HCT116 (cell line): ENCODE measurements around the gene CNTN5. TPM values are rescaled to one million over a fixed set of nuclear protein-coding genes. Genes with fewer than 3 reads are reported as not detected.

ENCODE experiments used
- ATAC-seq: fragments of 200-7000 bp; cut with Tn5 transposase; 2 replicates; pipeline ENCODE4 v1.9.1; 2020; ENCODE audit warnings: mild to moderate bottlenecking, moderate library complexity
- BruUV-seq: library from RNA; stranded (reverse); fragments of 400-500 nt; replicated peaks from 2 replicates; lab custom pipeline; 2021; lab: Mats Ljungman, UMichigan
- CTCF ChIA-PET: fragments of 300-600 bp; sonication (Branson Sonifier 250); formaldehyde crosslinking; loops from one replicate; lab custom pipeline; 2021; ENCODE audit warnings: antibody characterized with exemption; lab: Charles Lee
- POLR2A ChIA-PET: fragments of 300-600, 350-600 bp; sonication (Branson Sonifier 250); formaldehyde crosslinking; loops from one replicate; lab custom pipeline; 2021; ENCODE audit warnings: antibody characterized with exemption; lab: Charles Lee
- RAD21 ChIA-PET, 2 experiments: fragments of 300-600 bp; sonication (Branson Sonifier 250); formaldehyde crosslinking; loops; one replicate each; lab custom pipeline; 2023; ENCODE audit warnings: low total read pairs in 2 of 2; ENCODE audit not compliant: uncharacterized antibody in 2 of 2, unreplicated experiment in 2 of 2, low non-redundant PET in 1 of 2; lab: Charles Lee
- DNase-seq: peaks from one replicate; pipeline ENCODE4 v3.0.0-alpha.2; 2010; ENCODE audit warnings: low read depth, low spot score
- H2AFZ ChIP-seq: fragments of 200-600 bp; shearing (Covaris generic), sonication (generic); 2 replicates; pipeline ENCODE4 v1.6.1; 2017; ENCODE audit warnings: low read depth, mixed run types, mixed read lengths, antibody characterized with exemption, low read length; ENCODE audit not compliant: poor library complexity, severe bottlenecking
- H3K27ac ChIP-seq: 2 replicates; pipeline ENCODE4 v1.5.1; 2012; ENCODE audit warnings: low read depth, low read length
- H3K27me3 ChIP-seq: fragments of 200-600 bp; sonication (generic); 2 replicates; pipeline ENCODE4 v1.6.1; 2016; ENCODE audit warnings: mixed run types, low read length, mixed read lengths; ENCODE audit not compliant: insufficient read depth
- H3K36me3 ChIP-seq, 2 experiments: fragments of 200-500 bp in 1 of 2; fragments of 200-600 bp in 1 of 2; sonication (Bioruptor generic) in 1 of 2; sonication (generic) in 1 of 2; 2 replicates each; pipeline versions ENCODE4 v1.5.1 to v1.6.1; 2014 to 2016; ENCODE audit warnings: low read length in 2 of 2, inconsistent platforms in 1 of 2, mixed read lengths in 1 of 2, mixed run types in 1 of 2; ENCODE audit not compliant: insufficient read depth in 2 of 2, control insufficient read depth in 1 of 2
- H3K4me1 ChIP-seq, 2 experiments: fragments of 200-600 bp in 1 of 2; sonication (generic) in 1 of 2; 2 replicates each; pipeline versions ENCODE4 v1.5.1 to v1.6.1; 2012 to 2017; ENCODE audit warnings: low read length in 2 of 2, inconsistent platforms in 1 of 2, mild to moderate bottlenecking in 1 of 2, mixed read lengths in 1 of 2, mixed run types in 1 of 2, moderate library complexity in 1 of 2; ENCODE audit not compliant: insufficient read depth in 2 of 2, control insufficient read depth in 1 of 2
- H3K4me2 ChIP-seq: fragments of 200-600 bp; sonication (generic); 2 replicates; pipeline ENCODE4 v1.6.1; 2017; ENCODE audit warnings: mixed run types, low read length, mixed read lengths
- H3K4me3 ChIP-seq, 2 experiments: fragments of 200-600 bp in 1 of 2; sonication (generic) in 1 of 2; replicated peaks in 1 of 2; 2 replicates each; pipeline ENCODE4 v1.5.1; 2011 to 2016; ENCODE audit warnings: low read length in 2 of 2, control low read depth in 1 of 2, low read depth in 1 of 2, mild to moderate bottlenecking in 1 of 2, mixed read lengths in 1 of 2, mixed run types in 1 of 2
- H3K79me2 ChIP-seq: fragments of 200-600 bp; sonication (generic); 2 replicates; pipeline ENCODE4 v1.6.1; 2017; ENCODE audit warnings: mild to moderate bottlenecking, mixed run types, low read length, moderate library complexity, mixed read lengths; ENCODE audit not compliant: insufficient read depth
- H3K9ac ChIP-seq: fragments of 200-600 bp; sonication (generic); 2 replicates; pipeline ENCODE4 v1.6.1; 2016; ENCODE audit warnings: low read length, mixed read lengths
- H3K9me2 ChIP-seq: fragments of 200-600 bp; sonication (generic), shearing (Covaris generic); 2 replicates; pipeline ENCODE4 v1.6.1; 2017; ENCODE audit warnings: mixed run types, mild to moderate bottlenecking, moderate library complexity; ENCODE audit not compliant: insufficient read depth
- H3K9me3 ChIP-seq, 2 experiments: fragments of 200-500 bp in 1 of 2; fragments of 200-600 bp in 1 of 2; sonication (Bioruptor generic) in 1 of 2; sonication (generic) in 1 of 2; 2 replicates each; pipeline ENCODE4 v1.6.1; 2014 to 2017; ENCODE audit warnings: low read length in 2 of 2, mixed read lengths in 2 of 2, inconsistent platforms in 1 of 2, low read depth in 1 of 2, mild to moderate bottlenecking in 1 of 2, mixed run types in 1 of 2, moderate library complexity in 1 of 2; ENCODE audit not compliant: control insufficient read depth in 1 of 2, insufficient read depth in 1 of 2
- H4K20me1 ChIP-seq: fragments of 200-600 bp; sonication (generic), shearing (Covaris generic); 2 replicates; pipeline ENCODE4 v1.6.1; 2017; ENCODE audit warnings: mixed run types, mild to moderate bottlenecking, moderate library complexity; ENCODE audit not compliant: insufficient read depth
- ATF3 ChIP-seq: IDR thresholded peaks from 2 replicates; pipeline ENCODE4 v1.6.1; 2012
- CBX3 ChIP-seq: IDR thresholded peaks from 2 replicates; pipeline ENCODE4 v1.6.1; 2012; ENCODE audit warnings: low read depth
- CTCF ChIP-seq, 3 experiments: fragments of 200-600 bp in 1 of 3; sonication (generic) in 1 of 3; IDR thresholded peaks in 2 of 3; conservative IDR thresholded peaks in 1 of 3; 2 replicates each; pipeline ENCODE4 v1.5.1; 2012 to 2017; ENCODE audit warnings: low read depth in 2 of 3, low read length in 2 of 3, antibody characterized with exemption in 1 of 3, borderline replicate concordance in 1 of 3, control low read depth in 1 of 3, mild to moderate bottlenecking in 1 of 3, mixed read lengths in 1 of 3, mixed run types in 1 of 3, moderate library complexity in 1 of 3; ENCODE audit not compliant: insufficient read depth in 1 of 3
- ELF1 ChIP-seq: IDR thresholded peaks from 2 replicates; pipeline ENCODE4 v1.6.1; 2012; ENCODE audit warnings: low read depth, borderline replicate concordance
- EZH2 ChIP-seq: fragments of 200-600 bp; sonication (generic); IDR thresholded peaks from 2 replicates; pipeline ENCODE4 v1.6.1; 2017; ENCODE audit warnings: antibody characterized with exemption, mixed run types
- EZH2phosphoT487 ChIP-seq: fragments of 200-600 bp; IDR thresholded peaks from 2 replicates; pipeline ENCODE4 v1.6.1; 2018; ENCODE audit warnings: antibody characterized with exemption, borderline replicate concordance
- FOSL1 ChIP-seq: IDR thresholded peaks from 2 replicates; pipeline ENCODE4 v1.6.1; 2012; ENCODE audit warnings: low read depth
- JUND ChIP-seq: IDR thresholded peaks from 2 replicates; pipeline ENCODE4 v1.6.1; 2012
- MAX ChIP-seq: IDR thresholded peaks from 2 replicates; pipeline ENCODE4 v1.6.1; 2012
- POLR2A ChIP-seq: IDR thresholded peaks from 2 replicates; pipeline ENCODE4 v1.7.0; 2011; ENCODE audit warnings: borderline replicate concordance; ENCODE audit not compliant: insufficient read depth, insufficient read length; ENCODE audit errors: extremely low read depth
- RAD21 ChIP-seq: IDR thresholded peaks from 2 replicates; pipeline ENCODE4 v1.6.1; 2012; ENCODE audit warnings: low read depth, mild to moderate bottlenecking
- REST ChIP-seq: IDR thresholded peaks from 2 replicates; pipeline ENCODE4 v1.6.1; 2012; ENCODE audit warnings: low read depth
- SIN3A ChIP-seq: IDR thresholded peaks from 2 replicates; pipeline ENCODE4 v1.6.1; 2012; ENCODE audit warnings: low read depth
- SP1 ChIP-seq: IDR thresholded peaks from 2 replicates; pipeline ENCODE4 v1.6.1; 2012; ENCODE audit warnings: low read depth
- SRF ChIP-seq: IDR thresholded peaks from 2 replicates; pipeline ENCODE4 v1.6.1; 2012; ENCODE audit warnings: low read depth
- TCF7L2 ChIP-seq: IDR thresholded peaks from 2 replicates; pipeline ENCODE4 v1.7.0; 2011; ENCODE audit warnings: borderline replicate concordance, inconsistent platforms; ENCODE audit not compliant: insufficient read depth, insufficient read length; ENCODE audit errors: extremely low read depth
- YY1 ChIP-seq: IDR thresholded peaks from 2 replicates; pipeline ENCODE4 v1.6.1; 2011; ENCODE audit warnings: low read length, low read depth, moderate library complexity, mild to moderate bottlenecking; ENCODE audit not compliant: insufficient replicate concordance; ENCODE audit errors: extremely low read depth
- ZBTB33 ChIP-seq: IDR thresholded peaks from 2 replicates; pipeline ENCODE4 v1.6.1; 2011; ENCODE audit warnings: mild to moderate bottlenecking, low read length, moderate library complexity; ENCODE audit not compliant: insufficient replicate concordance; ENCODE audit errors: extremely low read depth
- ZFX ChIP-seq: fragments of 450-650 bp; IDR thresholded peaks from 2 replicates; pipeline ENCODE4 v1.6.1; 2017
- ZNF274 ChIP-seq: fragments of 200-500 bp; sonication (Bioruptor generic); IDR thresholded peaks from 2 replicates; pipeline ENCODE4 v1.6.1; 2014; ENCODE audit warnings: mild to moderate bottlenecking, low read depth, low read length, inconsistent platforms
- intact Hi-C: fragments of 100-400 bp; cut with micrococcal nuclease; formaldehyde crosslinking; loops from 2 replicates; pipeline ENCODE4 v1.10.0; 2022
- total RNA-seq: library from RNA; stranded (reverse); gene quantifications from one replicate; pipeline ENCODE4 v1.2.1, GENCODE V29; 2021; ENCODE audit not compliant: unreplicated experiment

The CNTN5 gene
- total RNA-seq, 1 experiment from 2014 or later, result not detected

- Histone ChIP-seq H3K9me3 (no peaks in the 10 kb centered on the region), H3K79me2 (no peaks in the 10 kb centered on the region), H3K27ac (no peak overlapping the region), H3K4me2 (no peak overlapping the region), H3K4me1 (no peaks in the 10 kb centered on the region), H3K4me3 (no peak overlapping the region), H3K27me3 (no peaks in the 10 kb centered on the region), H3K9me2 (no peaks in the 10 kb centered on the region), H4K20me1 (no peaks in the 10 kb centered on the region), H2AFZ (no peak overlapping the region), H3K9ac (no peak overlapping the region), H3K36me3 (no peaks in the 10 kb centered on the region)
- ChIA-PET RAD21 (no interaction called here), CTCF (no interaction called here), POLR2A (no interaction called here)
- no peak for TF ChIP-seq POLR2A
- TF ChIP-seq EZH2phosphoT487, result no peak
- TF ChIP-seq SIN3A, result no peak
- no peak for TF ChIP-seq CBX3
- no peak for TF ChIP-seq ELF1
- no peak for TF ChIP-seq MAX
- no peak for TF ChIP-seq ZFX
- TF ChIP-seq SP1, result no peak
- TF ChIP-seq RAD21, result no peak
- TF ChIP-seq CTCF (IDR thresholded peaks at IDR 0.05 in 2 of 3, conservative IDR thresholded peaks at IDR 0.05 in 1 of 3; ENCODE audit: borderline replicate concordance in 1 of 3, insufficient read depth in 1 of 3, low read depth in 2 of 3, low read length in 2 of 3), result no peak
- no peak for TF ChIP-seq ZBTB33
- no peak for TF ChIP-seq TCF7L2
- no peak for TF ChIP-seq YY1
- TF ChIP-seq REST, result no peak
- TF ChIP-seq EZH2, result no peak
- TF ChIP-seq ATF3, result no peak
- TF ChIP-seq FOSL1, result no peak
- no peak for TF ChIP-seq SRF
- TF ChIP-seq ZNF274, result no peak
- TF ChIP-seq JUND, result no peak
- BruUV-seq, result no TSS peak
- intact Hi-C loops, result no loop called here
- no peak for DNase-seq
- no peak for ATAC-seq
Measured at GRCh38 chr11:100296051-100296679, 1275.4 kb downstream of the CNTN5 start.
